HepG2 (cell line): ENCODE measurements around the gene OSBPL9. TPM values are rescaled to one million over a fixed set of nuclear protein-coding genes. Genes with fewer than 3 reads are reported as not detected.

Source experiments
- ATAC-seq: fragments of 200-7000 bp; cut with Tn5 transposase; 3 replicates; pipeline ENCODE4 v1.9.1; 2020; ENCODE audit warnings: mild to moderate bottlenecking, moderate library complexity
- BruUV-seq: library from RNA; stranded (reverse); fragments of 400-500 nt; replicated peaks from 2 replicates; lab custom pipeline; 2021; lab: Mats Ljungman, UMichigan
- CTCF ChIA-PET: fragments of 300-600 bp; formaldehyde crosslinking; extraction: SDS; loops from one replicate; lab custom pipeline; 2021; ENCODE audit warnings: low total read pairs, inconsistent platforms, low intra/inter-chr PET ratio; lab: Yijun Ruan, JAX
- POLR2A ChIA-PET: fragments of 350-600 bp; sonication (Branson Sonifier 250); formaldehyde crosslinking; loops from one replicate; lab custom pipeline; 2020; ENCODE audit warnings: antibody characterized with exemption, inconsistent platforms; lab: Yijun Ruan, JAX
- DNase-seq: peaks from one replicate; pipeline ENCODE4 v3.0.0-alpha.2; 2015; ENCODE audit warnings: low spot score
- FAIRE-seq: peaks from 3 replicates; lab custom pipeline; 2011; peaks lifted over from hg19 to GRCh38; lab: Jason Lieb, UNC
- H2AFZ ChIP-seq: one replicate; pipeline ENCODE4 v1.6.1; 2011; ENCODE audit warnings: low read length, inconsistent platforms
- H3K27ac ChIP-seq: fragments of 300-600 bp; 3 replicates; pipeline ENCODE4 v1.8.0; 2011; ENCODE audit warnings: mixed run types, mild to moderate bottlenecking, mixed read lengths, low read length, inconsistent platforms; ENCODE audit not compliant: insufficient read depth; ENCODE audit errors: extremely low read length
- H3K27me3 ChIP-seq, 2 experiments: fragments of 200-600 bp in 1 of 2; 2 replicates in 1 of 2; 3 replicates in 1 of 2; pipeline versions ENCODE4 v1.6.0 to v1.8.0; 2011; ENCODE audit warnings: low read length in 2 of 2, mild to moderate bottlenecking in 2 of 2, moderate library complexity in 2 of 2, inconsistent platforms in 1 of 2; ENCODE audit not compliant: insufficient read depth in 2 of 2, control insufficient read depth in 1 of 2
- H3K36me3 ChIP-seq, 2 experiments: fragments of 200-600 bp in 1 of 2; replicated peaks in 1 of 2; 2 replicates in 1 of 2; 3 replicates in 1 of 2; pipeline versions ENCODE4 v1.5.1 to v1.8.0; 2011; ENCODE audit warnings: low read length in 2 of 2, inconsistent platforms in 1 of 2; ENCODE audit not compliant: insufficient read depth in 2 of 2, control insufficient read depth in 1 of 2
- H3K4me1 ChIP-seq: 2 replicates; pipeline ENCODE4 v1.5.1; 2012; ENCODE audit warnings: low read length, inconsistent platforms; ENCODE audit not compliant: insufficient read depth
- H3K4me2 ChIP-seq: 2 replicates; pipeline ENCODE4 v1.6.0; 2011; ENCODE audit warnings: low read depth, low read length, inconsistent platforms
- H3K4me3 ChIP-seq, 3 experiments: fragments of 200-600 bp in 1 of 3; sonication (generic), shearing (Covaris generic) in 1 of 3; replicated peaks in 1 of 3; 2 replicates each; pipeline ENCODE4 v1.5.1; 2011 to 2016; ENCODE audit warnings: low read length in 3 of 3, inconsistent platforms in 2 of 3, low read depth in 2 of 3, mild to moderate bottlenecking in 2 of 3, control low read depth in 1 of 3, mixed read lengths in 1 of 3; ENCODE audit not compliant: insufficient read depth in 1 of 3
- H3K79me2 ChIP-seq: one replicate; pipeline ENCODE4 v1.6.1; 2011; ENCODE audit warnings: low read length, inconsistent platforms; ENCODE audit not compliant: insufficient read depth
- H3K9ac ChIP-seq: 2 replicates; pipeline ENCODE4 v1.6.0; 2011; ENCODE audit warnings: mild to moderate bottlenecking, low read depth, low read length, inconsistent platforms; ENCODE audit not compliant: insufficient read depth
- H3K9me3 ChIP-seq: 2 replicates; pipeline ENCODE4 v1.5.1; 2012; ENCODE audit warnings: mild to moderate bottlenecking, low read length
- H4K20me1 ChIP-seq: 2 replicates; pipeline ENCODE4 v1.6.0; 2011; ENCODE audit warnings: inconsistent platforms, mild to moderate bottlenecking, low read length, moderate library complexity; ENCODE audit not compliant: insufficient read depth
- ATF5 ChIP-seq: sonication (generic); formaldehyde crosslinking; IDR thresholded peaks from 2 replicates; pipeline ENCODE4 v1.4.0; 2020; ENCODE audit warnings: mild to moderate bottlenecking, low read depth, missing genetic modification reagents
- KDM5A ChIP-seq: fragments of 200-600 bp; sonication (generic); IDR thresholded peaks from 2 replicates; pipeline ENCODE4 v1.7.0; 2018; ENCODE audit warnings: antibody characterized with exemption, mild to moderate bottlenecking, low read length, borderline replicate concordance
- REPIN1 ChIP-seq: sonication (generic); formaldehyde crosslinking; IDR thresholded peaks from 2 replicates; pipeline ENCODE4 v1.8.0; 2022; ENCODE audit warnings: missing genetic modification reagents, low read depth, mild to moderate bottlenecking, borderline replicate concordance
- WGBS: methylation state at CpG from one replicate; pipeline ENCODE4 v1.1.6; 2017; ENCODE audit warnings: low lambda C conversion rate; 5-methylcytosine and 5-hydroxymethylcytosine counted together
- in situ Hi-C: cut with HindIII; loops from 2 replicates; pipeline ENCODE4 v1.10.0; 2017; ENCODE audit warnings: low pct_unique_long_range_greater_than_20kb; ENCODE audit not compliant: extremely low pct_ligation_motif_present
- intact Hi-C: fragments of 100-400 bp; cut with micrococcal nuclease; formaldehyde crosslinking; loops from one replicate; pipeline ENCODE4 v1.10.0; 2022; ENCODE audit not compliant: unreplicated experiment
- polyA plus RNA-seq, 8 experiments: library from polyadenylated mRNA; depleted of rRNA in 3 of 8; stranded (reverse) in 7 of 8; unstranded in 1 of 8; fragments of >200 nt; fragmentation: Illumina TruSeq in 4 of 8; extraction: Trizol in 4 of 8; gene quantifications; 2 replicates each; pipeline versions ENCODE4 v1.2.1 to v1.2.3, GENCODE V29; 2011 to 2016; ENCODE audit warnings: low read depth in 4 of 8, missing spikeins in 1 of 8, mixed read lengths in 1 of 8; ENCODE audit not compliant: insufficient read depth in 1 of 8
- total RNA-seq, 5 experiments: library from RNA; depleted of rRNA; stranded (reverse); fragments of >200 nt; fragmentation: Illumina TruSeq; extraction: Trizol; gene quantifications; 2 replicates each; pipeline ENCODE4 v1.2.3, GENCODE V29; 2016; ENCODE audit warnings: low read depth in 1 of 5
- TF ChIP-seq, protein P1 (sequence below): sonication (generic); formaldehyde crosslinking; IDR thresholded peaks from 2 replicates; pipeline ENCODE4 v1.5.1; 2020; ENCODE audit warnings: mild to moderate bottlenecking, missing genetic modification reagents, moderate library complexity

OSBPL9 gene
- total and polyA plus RNA-seq, 2 of the 13 experiments (the other 11 are each of a cell fraction or from before 2014, with no cell fraction given), result 83.6 to 142 TPM

- TF ChIP-seq, protein P1, sequence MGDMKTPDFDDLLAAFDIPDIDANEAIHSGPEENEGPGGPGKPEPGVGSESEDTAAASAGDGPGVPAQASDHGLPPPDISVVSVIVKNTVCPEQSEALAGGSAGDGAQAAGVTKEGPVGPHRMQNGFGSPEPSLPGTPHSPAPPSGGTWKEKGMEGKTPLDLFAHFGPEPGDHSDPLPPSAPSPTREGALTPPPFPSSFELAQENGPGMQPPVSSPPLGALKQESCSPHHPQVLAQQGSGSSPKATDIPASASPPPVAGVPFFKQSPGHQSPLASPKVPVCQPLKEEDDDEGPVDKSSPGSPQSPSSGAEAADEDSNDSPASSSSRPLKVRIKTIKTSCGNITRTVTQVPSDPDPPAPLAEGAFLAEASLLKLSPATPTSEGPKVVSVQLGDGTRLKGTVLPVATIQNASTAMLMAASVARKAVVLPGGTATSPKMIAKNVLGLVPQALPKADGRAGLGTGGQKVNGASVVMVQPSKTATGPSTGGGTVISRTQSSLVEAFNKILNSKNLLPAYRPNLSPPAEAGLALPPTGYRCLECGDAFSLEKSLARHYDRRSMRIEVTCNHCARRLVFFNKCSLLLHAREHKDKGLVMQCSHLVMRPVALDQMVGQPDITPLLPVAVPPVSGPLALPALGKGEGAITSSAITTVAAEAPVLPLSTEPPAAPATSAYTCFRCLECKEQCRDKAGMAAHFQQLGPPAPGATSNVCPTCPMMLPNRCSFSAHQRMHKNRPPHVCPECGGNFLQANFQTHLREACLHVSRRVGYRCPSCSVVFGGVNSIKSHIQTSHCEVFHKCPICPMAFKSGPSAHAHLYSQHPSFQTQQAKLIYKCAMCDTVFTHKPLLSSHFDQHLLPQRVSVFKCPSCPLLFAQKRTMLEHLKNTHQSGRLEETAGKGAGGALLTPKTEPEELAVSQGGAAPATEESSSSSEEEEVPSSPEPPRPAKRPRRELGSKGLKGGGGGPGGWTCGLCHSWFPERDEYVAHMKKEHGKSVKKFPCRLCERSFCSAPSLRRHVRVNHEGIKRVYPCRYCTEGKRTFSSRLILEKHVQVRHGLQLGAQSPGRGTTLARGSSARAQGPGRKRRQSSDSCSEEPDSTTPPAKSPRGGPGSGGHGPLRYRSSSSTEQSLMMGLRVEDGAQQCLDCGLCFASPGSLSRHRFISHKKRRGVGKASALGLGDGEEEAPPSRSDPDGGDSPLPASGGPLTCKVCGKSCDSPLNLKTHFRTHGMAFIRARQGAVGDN (CRISPR knock-in tag), result peak; percentile 22; the same call in 1 of the 2 replicates
- TF ChIP-seq KDM5A (no peak), ATF5 (CRISPR knock-in tag) (no peak), REPIN1 (CRISPR knock-in tag) (no peak)
- Histone ChIP-seq H3K4me3 (no peak overlapping the region), H4K20me1 (no peaks in the 10 kb centered on the region), H3K4me1 (no peaks in the 10 kb centered on the region), H2AFZ (no peak overlapping the region), H3K4me2 (no peak overlapping the region), H3K36me3 (no peaks in the 10 kb centered on the region), H3K9ac (no peak overlapping the region), H3K27ac (no peak overlapping the region), H3K79me2 (peaks cover 5% of the 10 kb centered on the region), H3K9me3 (no peaks in the 10 kb centered on the region), H3K27me3 (no peaks in the 10 kb centered on the region)
- in situ Hi-C loops (no loop called here), intact Hi-C loops (no loop called here)
- DNase-seq (no peak), ATAC-seq (no peak; the same call in 2 of the 3 replicates), FAIRE-seq (no peak)
- BruUV-seq, result no TSS peak
- POLR2A ChIA-PET, result interaction anchor here (1.6 kb wide), 1 partner anchor 20 kb away, joined by 3 read pairs; no protein-coding TSS in a partner anchor
- 98% methylated on average over 9 of the region's 15 CpGs for WGBS
- CTCF ChIA-PET, result no interaction called here
Measured at GRCh38 chr1:51708911-51709760, 92.2 kb downstream of the OSBPL9 start.
